NCI-H2107 treated with DMSO at 0.1 percent for 48 hours (cell line): Measurements from ENCODE around the gene SRCIN1.
"Not testable (repeated sequence)": the region's sequence is repeated elsewhere in the genome, so short reads cannot be mapped to it uniquely, and the experiment has no call there.

Experiments
- DNase-seq: peaks from one replicate; lab custom pipeline; 2025; ENCODE audit not compliant: unreplicated experiment; lab: John Stamatoyannopoulos, UW

Gene SRCIN1

GRCh38 chr17:38550661-38551060 lies 55.1 kb downstream of the SRCIN1 start:
- no peak for DNase-seq

- no peak for DNase-seq
Measured at GRCh38 chr17:38549285-38549684, 56.5 kb downstream of the SRCIN1 start.

GRCh38 chr17:38547444-38547843 lies 58.3 kb downstream of the SRCIN1 start:
- no peak for DNase-seq

- DNase-seq, result no peak
Measured at GRCh38 chr17:38546396-38546795, 59.4 kb downstream of the SRCIN1 start.

- DNase-seq, result no peak
Measured at GRCh38 chr17:38545531-38546225, 60.1 kb downstream of the SRCIN1 start.

GRCh38 chr17:38544839-38545209 lies 60.9 kb downstream of the SRCIN1 start:
- DNase-seq, result no peak

- no peak for DNase-seq
Measured at GRCh38 chr17:38544175-38544838, 61.4 kb downstream of the SRCIN1 start.

- DNase-seq, result no peak
Measured at GRCh38 chr17:38543403-38544174, 62.2 kb downstream of the SRCIN1 start.

GRCh38 chr17:38542286-38542685 lies 63.5 kb downstream of the SRCIN1 start:
- no peak for DNase-seq

- DNase-seq, result peak; percentile 15
Measured at GRCh38 chr17:38541281-38541680, 64.5 kb downstream of the SRCIN1 start.

GRCh38 chr17:38540514-38541045 lies 65.2 kb downstream of the SRCIN1 start:
- no peak for DNase-seq

GRCh38 chr17:38539386-38539785 lies 66.4 kb downstream of the SRCIN1 start:
- DNase-seq, result peak; percentile 69

- DNase-seq, result no peak
Measured at GRCh38 chr17:38538906-38539305, 66.8 kb downstream of the SRCIN1 start.

- DNase-seq, result no peak
Measured at GRCh38 chr17:38536661-38537060, 69.1 kb downstream of the SRCIN1 start.

GRCh38 chr17:38535886-38536285 lies 69.9 kb downstream of the SRCIN1 start:
- DNase-seq, result no peak

GRCh38 chr17:38534498-38534885 lies 71.3 kb downstream of the SRCIN1 start:
- no peak for DNase-seq

GRCh38 chr17:38533866-38534497 lies 71.8 kb downstream of the SRCIN1 start:
- DNase-seq, result no peak

GRCh38 chr17:38533241-38533640 lies 72.5 kb downstream of the SRCIN1 start:
- no peak for DNase-seq

GRCh38 chr17:38532451-38532850 lies 73.3 kb downstream of the SRCIN1 start:
- DNase-seq, result no peak

GRCh38 chr17:38531761-38532160 lies 74.0 kb downstream of the SRCIN1 start:
- DNase-seq, result not testable (repeated sequence)

- DNase-seq, result not testable (repeated sequence)
Measured at GRCh38 chr17:38530856-38531255, 74.9 kb downstream of the SRCIN1 start.
